GM18526 (cell line): Measurements from ENCODE around the gene TRIP6.

ENCODE experiments used
- POLR2A ChIP-seq: IDR thresholded peaks from 3 replicates; pipeline ENCODE4 v1.6.1; 2011; ENCODE audit not compliant: insufficient read length; ENCODE audit errors: extremely low read depth

The TRIP6 gene

DNA sequence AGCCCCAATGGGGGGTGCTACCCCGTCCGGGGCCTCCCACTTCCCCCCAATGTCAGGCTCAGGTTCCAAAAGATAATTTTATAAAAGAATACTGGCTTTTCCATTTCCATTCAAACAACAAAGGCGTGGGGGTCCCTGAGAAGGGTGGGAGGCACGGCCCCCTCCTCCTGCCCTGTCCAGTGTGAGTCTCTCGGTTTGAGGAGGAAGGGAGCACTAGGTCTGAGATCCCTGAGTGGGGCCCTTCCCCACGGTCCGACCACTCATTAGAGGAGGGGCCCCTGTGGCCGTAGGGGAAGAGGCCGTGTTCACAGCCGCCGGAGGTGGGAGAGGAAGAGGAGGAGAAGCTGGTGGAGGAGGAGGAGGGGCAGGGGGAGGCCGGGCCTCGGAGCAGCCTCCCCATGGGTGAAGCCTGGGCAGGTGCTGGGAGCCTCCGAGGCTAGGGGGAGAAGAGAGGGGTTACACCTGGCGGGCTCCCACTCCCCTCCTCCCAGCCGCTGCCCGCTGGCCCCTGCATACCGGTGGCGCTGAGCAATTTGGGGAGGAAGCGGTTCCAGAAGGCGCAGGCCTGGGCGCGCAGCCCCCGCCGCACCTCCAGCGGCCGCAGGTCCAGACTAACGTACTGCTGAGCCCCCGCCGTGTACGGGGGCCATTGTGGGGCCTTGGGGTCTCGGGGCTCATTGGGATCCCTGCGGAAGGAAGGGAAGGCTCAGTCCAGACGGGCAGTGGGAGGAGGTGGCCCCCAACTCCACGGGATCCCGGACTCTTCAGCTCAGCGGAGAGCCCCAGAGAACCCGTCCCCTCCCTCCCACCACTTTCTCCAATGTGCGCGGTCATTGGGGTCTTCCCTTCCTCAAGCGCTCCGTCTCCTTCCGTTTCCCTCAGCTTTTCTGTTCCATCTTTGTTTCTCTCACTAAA lies 23.7 kb downstream of the TRIP6 start:
- no peak for TF ChIP-seq POLR2A

DNA sequence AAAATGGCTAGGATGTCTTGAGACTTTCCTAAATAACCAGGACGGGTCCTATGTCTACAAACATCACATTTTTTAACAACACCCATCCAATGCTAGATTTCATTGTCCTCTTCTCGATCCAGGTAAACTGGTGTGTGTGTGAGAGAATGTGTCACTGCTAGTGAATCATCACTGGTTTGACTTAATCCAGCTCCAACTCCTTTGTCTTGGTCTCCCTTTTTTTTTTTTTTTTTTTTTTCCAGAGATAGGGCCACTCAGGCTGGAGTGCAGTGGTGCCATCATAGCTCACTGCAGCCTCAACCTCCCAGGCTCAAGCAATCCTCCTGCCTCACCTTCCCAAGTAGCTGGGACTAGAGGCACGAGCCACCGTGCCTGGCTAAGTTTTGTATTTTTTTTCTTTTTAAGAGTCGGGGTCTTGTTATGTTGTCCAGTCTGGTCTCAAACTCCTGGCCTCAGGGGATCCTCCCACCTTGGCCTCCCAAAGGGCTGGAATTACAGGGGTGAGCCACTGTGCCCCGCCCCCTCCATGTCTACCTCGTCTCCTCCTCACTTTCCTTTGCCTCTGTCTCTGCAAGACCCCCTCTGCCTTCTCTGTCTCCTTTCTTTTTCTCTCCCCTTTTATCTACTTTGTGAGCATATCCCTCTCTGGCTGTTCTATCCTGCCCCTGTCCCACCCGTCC lies 24.5 kb downstream of the TRIP6 start:
- no peak for TF ChIP-seq POLR2A

DNA sequence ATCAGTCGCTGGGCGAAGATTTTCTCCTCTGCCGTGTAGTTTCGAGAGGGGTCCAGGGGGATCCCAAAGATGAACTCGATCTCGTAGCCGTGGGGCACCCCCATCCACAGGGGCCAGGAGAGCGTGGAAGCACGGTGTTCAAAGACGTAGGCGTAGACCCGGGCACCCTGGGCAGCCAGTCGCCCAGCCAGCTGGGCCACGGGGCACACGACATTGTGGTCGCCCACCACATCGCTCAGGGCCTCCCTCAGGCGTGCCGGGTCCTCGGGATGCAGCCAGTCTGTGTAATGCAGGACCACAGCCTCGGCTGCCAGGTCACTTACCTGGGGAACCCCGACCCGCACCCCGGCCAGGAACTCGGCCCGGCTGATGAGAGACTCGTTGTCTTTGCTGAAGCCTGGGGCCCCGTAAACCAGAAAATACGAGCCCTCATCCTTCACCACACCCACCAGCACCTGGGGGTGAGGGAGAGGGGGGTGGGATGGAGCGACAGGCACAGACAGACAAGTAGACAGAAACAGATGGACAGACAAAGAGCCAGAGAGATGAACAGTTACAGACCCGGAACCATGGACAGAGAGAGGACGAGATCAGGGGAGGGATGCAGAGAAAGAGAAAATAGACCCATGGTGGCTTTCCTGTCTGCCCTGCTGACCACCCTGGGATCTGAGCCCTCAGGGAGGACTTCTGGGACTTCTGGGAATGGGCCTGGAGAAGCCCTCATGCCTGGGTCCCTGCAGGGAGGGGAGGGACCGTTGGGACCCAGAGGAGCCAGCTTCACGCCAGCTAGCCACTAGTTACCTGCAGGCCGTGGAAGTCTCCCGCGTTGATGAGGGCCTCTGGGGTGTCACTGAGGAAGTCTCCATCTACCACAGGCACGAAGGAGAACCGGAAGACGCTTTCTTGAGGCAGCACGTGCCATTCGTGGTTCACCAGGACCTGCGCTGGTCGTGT lies 25.5 kb downstream of the TRIP6 start:
- no peak for TF ChIP-seq POLR2A

DNA sequence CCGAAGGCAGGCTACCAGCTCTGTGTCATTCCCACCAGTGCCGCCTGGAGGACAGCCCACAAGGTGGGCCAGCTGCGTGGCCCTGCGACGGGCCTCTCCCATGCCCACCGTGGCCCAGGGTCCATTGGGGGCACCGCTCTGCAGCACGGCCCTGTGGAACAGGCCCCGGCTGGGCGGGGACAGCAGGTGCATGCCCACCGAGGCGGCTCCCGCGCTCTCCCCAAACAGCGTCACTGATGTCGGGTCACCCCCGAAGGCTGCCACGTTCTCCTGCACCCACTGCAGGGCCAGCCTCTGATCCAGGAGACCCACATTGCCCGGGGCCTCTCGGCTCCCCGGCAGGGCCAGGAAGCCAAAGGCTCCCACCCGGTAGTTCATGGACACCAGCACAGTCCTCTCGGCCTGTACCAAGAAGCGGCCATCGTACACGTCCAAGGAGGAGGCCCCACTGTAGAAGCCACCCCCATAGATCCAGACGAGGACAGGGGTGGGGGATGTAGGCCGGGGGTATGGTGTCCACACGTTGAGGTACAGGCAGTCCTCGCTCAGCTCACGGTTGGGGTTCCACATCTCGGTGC lies 26.2 kb downstream of the TRIP6 start:
- TF ChIP-seq POLR2A, result no peak

DNA sequence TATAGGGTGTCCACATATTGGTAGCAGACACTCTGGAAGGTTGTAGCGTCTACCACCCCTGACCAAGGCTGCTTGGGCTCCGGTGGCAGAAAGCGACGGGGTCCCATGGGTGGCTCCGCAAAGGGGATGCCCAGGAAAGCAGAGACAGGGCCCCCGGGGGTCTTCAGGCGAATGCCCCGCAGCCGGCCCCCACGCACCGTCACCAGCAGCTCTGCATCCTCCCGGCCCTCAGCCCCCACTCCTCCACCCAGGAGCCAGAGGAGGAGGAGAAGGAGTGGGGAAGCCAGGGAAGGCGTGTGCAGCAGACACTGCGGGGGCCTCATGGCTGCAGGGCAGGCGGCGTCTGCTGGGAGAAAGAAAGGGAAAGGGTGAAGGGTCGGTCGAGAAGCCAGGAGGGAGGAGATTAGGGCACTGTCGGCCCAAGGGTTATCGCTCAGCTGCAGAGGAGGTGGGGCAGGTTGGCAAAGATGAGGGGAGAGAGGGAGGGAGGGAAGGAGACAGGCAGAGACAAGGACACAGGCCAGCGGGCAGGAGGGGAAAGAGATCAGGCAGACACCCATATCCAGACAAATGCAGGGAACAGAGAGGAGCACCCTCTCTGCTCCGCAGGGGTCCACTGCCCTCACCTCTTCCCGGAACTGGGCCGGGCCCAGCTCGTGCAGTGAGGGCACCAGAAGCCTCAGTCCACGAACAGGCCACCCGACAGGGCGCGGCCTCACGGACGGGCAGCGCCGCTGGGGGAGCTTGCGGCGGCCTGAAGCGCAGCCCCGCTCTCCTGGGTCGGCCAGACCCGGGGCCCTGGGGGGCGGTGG lies 26.9 kb downstream of the TRIP6 start:
- no peak for TF ChIP-seq POLR2A

DNA sequence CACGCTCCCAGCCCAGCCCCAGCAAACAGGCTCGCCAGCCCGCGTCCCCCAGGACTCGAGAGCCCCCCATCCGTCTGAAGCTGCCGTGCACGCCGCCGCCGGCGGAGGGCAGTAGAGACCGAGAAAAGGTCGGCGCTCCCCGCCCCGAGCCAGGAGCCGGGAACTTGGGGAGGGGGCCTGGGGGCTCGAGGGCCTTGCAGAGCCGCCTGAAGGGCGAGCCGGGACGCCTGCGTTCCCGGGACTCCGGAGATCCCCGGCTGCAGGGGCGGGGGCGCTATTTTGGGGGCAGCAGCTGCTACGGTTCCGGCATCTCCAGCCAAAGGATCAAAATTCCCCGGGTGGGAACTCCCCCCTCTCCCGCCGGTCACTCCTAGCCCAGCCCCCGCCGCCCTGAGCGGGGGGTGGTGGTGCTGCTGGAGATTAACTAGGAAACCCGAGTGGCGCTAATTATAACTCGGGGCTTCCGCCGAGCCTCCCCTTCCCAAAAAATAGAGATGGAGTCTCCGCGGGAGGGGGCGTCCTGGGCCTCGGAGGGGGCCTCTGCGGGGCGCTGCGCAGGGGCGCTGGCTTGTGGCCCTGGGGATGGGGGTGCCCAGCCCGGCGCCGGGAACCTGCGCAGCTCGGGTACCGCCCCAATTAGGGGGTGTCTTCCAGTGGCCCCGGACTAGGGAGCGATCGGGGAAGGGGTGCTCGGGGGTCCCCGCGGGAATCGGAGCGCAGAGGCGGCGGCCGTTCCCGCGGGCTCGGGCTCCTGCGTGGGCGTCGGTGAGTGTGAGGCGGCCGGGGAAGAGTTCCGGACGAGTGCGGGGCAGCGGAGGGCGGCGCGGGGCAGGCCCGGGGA lies 27.9 kb downstream of the TRIP6 start:
- TF ChIP-seq POLR2A, result no peak

DNA sequence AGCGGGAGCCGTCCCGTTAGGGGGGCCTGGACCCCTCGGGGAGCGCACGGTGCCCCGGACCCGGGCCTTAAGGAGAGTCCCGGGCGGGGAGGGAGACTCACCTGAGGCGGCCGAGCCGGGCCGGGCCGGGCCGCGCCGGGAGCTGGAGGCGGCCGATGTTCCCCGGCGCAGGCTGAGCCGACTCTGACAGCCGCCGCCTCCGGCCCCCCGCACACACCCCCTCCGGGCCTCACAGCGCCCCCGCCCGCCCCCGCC lies 28.4 kb downstream of the TRIP6 start, which contains the start of gene ACHE:
TSS of gene ACHE (minus strand) at position 188 of the 255 bp plus-strand sequence. CDS start 1,656 bp downstream, outside the sequence.
- TF ChIP-seq POLR2A, result no peak

DNA sequence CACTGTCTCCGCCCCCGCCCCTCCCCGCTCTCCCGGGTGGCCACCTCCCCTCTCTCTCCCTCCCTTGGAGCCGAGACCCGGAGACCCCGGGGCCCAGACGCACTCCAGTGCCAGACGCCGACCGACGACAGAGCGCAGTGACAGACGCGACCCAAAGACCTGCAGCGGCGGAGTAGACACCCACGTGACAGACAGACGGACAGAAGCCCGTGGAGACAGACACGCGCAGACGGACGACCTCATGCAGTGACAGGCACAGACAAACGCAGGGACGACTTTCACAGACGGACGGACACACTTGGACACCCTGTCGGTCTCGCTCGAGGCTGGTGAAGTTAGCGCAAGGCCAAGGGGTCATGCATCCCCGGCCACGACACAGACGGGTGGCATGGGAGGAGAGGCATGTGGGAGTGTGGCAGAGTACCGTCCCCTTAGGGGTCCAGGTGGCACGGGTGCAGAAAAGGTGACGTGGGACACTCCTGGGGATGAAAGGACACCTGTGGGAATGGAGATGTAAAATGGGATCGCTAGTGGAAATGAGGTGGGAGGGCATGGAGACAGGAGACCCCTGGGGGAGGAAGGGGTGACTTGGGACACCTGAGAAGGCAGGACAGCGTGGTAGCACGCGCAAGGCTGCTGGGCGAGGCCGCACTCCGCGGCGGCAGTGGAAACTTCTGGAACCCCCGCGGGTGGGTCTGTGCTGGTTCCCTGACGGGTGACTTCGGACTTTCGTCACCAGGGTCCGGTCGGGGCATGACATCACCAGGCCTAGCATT lies 29.0 kb downstream of the TRIP6 start:
- TF ChIP-seq POLR2A, result no peak

DNA sequence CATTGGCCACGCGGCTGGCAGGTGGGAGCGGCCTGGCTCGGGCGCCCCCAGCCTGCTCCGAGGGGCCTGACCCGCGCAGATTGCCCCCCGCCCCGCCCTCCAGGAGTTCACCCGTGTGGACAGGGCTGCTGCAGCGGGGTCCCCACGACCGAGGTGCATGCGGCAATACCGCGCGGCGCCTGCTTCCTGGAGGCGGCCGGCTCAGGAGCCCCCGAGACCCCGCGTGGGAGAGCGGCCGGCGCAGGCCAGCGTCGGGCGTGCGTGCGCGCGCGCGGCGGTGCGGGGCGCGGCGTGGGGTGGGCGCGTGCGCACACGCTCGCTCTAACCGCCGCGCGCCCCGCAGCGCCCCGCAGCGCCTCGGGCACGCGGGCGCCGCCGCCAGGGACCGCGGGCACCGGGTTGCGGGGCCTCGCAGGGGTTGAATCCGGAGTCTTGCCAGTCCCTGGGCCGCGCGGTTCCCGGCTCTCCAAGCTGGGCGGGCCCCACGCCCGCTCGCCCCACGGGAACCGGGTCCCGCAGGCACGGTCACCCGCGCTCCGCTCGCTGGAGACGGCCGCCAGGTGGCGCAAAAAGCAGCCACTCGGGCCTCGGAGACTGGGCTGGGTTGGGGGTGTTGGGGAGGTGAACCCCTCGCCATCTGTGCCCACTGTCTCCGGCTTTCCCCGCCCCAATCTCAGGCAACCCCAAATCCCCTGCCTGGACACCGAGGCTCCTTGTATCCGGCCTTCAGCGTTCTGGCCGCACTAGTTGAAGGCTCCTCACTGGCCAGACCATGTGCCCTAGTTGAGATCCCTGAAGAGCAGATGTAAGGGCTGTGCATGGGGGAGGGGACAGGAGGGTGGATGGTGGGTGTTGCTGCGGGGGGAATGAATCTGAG lies 29.8 kb downstream of the TRIP6 start:
- TF ChIP-seq POLR2A, result no peak

DNA sequence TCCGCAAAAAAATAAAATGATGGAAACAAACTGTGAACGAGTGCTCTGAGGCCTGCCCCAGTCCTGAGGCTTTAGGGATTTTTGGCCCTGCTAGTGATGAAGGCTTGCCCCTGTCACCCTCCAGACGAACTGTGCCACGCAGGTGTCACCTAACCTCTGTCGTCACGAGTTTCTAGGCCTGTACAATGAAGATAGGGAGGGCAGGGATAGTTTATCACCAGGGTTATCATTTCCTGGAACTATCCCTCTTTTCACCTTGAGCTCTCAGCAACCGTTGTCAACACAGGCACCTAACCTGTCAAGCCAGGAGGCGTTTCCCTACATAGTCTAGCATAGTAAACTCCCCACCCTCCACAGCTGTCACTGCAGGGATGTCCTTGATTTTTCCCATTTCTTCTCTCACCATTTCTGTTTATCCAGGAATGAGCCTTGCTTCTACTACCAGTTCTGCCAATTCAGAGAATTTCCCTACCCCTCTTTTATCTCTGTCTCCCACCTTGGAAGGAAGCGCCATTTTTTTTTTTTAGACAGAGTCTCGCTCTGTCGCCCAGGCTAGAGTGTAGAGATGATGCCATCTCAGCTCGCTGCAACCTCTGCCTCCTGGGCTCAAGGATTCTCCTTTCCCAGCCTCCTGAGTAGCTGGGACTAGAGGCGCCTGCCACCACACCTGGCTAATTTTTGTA lies 30.7 kb downstream of the TRIP6 start:
- no peak for TF ChIP-seq POLR2A

DNA sequence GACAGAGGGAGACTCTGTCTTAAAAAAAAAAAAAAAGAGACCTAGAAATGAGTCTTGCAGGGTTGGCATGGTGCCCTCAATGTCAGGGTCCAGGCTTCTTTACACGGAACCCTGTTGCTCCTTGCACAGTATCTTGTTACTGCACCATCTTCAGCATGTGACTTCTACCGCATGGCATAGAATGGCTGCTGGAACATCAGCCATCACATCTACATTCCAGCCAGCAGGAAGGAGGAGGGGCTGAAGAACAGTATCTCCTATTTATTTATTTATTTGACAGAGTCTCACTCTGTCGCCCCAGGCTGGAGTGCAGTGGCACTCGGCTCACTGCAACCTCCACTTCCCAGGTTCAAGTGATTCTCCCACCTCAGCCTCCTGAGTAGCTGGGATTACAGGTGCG lies 32.2 kb downstream of the TRIP6 start:
- no peak for TF ChIP-seq POLR2A

DNA sequence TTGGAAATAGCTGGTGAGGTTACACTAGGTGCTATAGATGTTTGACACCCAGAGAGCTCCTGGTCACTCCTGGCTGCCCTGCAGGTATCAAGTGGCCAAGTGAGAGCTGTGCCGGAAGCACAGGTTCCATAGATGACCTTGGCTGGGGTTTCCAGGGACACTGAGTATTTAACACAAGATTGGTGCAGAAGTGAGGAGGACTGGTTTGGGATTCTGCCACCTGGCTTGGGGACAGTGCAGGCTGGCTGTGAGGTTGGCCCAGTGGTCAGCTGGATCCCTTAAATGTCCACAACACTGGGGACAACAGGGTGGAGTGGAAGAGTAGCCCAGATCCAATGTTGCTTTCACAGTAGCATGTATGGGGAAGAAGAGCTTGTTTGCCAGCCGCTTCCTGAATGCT lies 33.8 kb downstream of the TRIP6 start:
- no peak for TF ChIP-seq POLR2A
